ENCODE results near the gene FGF21.
"Not testable (repeated sequence)": the region's sequence is repeated elsewhere in the genome, so short reads cannot be mapped to it uniquely, and the experiment has no call there.

FGF21 gene

DNA sequence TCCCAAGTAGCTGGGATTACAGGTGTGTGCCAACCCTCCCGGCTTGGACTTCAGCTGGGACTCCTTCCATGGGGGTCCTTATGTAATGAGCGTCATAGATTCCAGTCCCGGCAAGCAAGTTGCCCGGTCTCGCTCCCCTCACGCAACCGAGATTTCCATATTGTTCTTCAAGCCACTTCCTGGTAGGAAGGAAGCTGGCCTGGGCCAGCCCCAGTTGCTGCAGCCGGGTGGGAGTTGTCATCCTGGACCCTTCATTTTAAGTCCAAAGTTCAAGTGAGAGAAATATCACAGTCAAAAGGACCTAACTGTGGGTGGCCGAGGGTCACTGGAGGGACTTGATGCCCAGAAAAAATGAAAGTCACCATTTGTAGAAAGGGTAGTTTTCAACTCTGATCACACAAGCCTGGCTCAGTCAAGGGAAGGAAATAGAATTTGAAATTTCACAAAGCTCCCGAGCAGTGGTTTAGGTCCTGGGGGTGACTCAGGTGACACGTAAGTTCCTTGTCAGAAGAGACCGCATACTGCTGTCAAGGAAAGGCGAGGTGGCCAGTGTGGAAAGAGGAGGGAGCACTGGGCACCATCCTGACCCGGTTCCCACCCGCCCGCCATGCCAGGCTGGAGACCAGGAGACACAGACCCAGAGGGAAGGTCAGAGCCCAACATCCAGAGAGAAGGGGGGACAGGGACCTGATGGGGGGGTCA, 5.3 kb downstream of the FGF21 start:
- TF ChIP-seq CTCF (conservative IDR thresholded peaks at IDR 0.05), result no peak
- no peak overlapping the region for H3K27ac ChIP-seq

DNA sequence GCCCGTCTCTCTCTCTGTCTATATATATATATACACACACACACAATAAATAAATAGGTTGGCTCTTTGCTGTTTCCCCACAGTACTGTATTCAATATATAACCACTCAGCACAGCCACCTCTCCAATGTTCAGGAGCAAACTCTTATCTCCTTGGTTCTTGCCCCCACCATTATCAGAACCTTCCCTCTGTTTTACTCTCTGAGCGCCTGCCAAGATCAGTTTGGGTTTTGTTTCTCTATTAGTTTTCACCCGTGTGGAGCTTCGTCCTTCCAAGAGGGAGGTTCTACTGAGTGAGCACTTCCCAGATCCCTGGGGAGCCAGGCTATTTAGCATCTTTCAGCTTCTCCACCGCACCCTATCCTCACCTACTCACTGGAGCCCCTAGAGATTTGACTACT, 10.5 kb downstream of the FGF21 start:
- not testable (repeated sequence) for H3K27ac ChIP-seq

GRCh38 chr19:48768171-48768753, 12.9 kb downstream of the FGF21 start:
- not testable (repeated sequence) for H3K27ac ChIP-seq

- TF ChIP-seq CTCF (conservative IDR thresholded peaks at IDR 0.05), result no peak
- H3K27ac ChIP-seq, result no peak overlapping the region
Measured at GRCh38 chr19:48768994-48769713, 13.8 kb downstream of the FGF21 start.

DNA sequence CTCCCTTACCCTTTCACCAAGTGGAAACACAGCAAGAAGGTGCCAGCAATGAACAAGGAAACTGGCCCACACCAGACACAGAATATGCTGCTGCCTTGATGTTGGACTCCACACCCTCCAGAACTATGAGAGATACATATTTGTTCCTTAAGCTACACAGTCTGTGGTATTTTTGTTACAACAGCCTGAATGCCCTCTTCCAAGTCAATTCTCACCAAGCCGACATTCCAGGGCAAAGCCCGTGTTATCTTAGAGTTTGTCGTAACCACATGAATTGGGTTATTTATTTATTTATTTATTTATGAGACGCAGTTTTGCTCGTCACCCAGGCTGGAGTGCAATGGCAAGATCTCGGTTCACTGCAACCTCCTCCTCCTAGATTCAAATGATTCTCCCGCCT, 14.9 kb downstream of the FGF21 start:
- TF ChIP-seq CTCF (conservative IDR thresholded peaks at IDR 0.05), result no peak
- H3K27ac ChIP-seq, result no peak overlapping the region

- H3K27ac ChIP-seq, result no peak overlapping the region
- TF ChIP-seq CTCF (conservative IDR thresholded peaks at IDR 0.05), result no peak
Measured at GRCh38 chr19:48770734-48771472, 15.6 kb downstream of the FGF21 start.

- no peak for TF ChIP-seq CTCF (conservative IDR thresholded peaks at IDR 0.05)
- H3K27ac ChIP-seq, result peak overlapping the region; percentile 70
Measured at GRCh38 chr19:48772503-48772953, 17.2 kb downstream of the FGF21 start.

DNA sequence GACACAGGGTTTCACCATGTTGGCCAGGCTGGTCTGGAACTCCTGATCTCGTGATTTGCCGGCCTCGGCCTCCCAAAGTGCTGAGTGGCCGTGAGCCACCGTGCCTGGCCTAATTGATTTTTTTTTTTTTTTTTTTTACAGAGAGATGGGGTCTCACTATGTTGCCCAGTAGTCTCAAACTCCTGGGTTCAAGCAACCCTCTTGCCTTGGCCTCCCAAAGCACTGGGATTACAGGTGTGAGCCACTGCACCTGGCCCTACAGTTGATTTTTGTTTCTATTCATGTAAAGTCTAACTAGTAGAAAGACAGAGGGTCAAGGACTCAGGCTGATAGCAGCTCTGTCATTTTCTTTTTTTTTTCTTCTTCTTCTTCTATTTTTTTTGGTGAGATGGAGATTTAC, 21.8 kb downstream of the FGF21 start:
- H3K27ac ChIP-seq, result no peak overlapping the region
- TF ChIP-seq CTCF (conservative IDR thresholded peaks at IDR 0.05), result no peak

Measured in VCaP (cell line).